ENCODE data around the gene UNCX. TPM values are rescaled to one million over a fixed set of nuclear protein-coding genes. Genes with fewer than 3 reads are reported as not detected.

The UNCX gene
- total and polyA plus RNA-seq, 2 of the 8 experiments (the other 6 are each of a cell fraction or from before 2014, with no cell fraction given) = not detected

DNA sequence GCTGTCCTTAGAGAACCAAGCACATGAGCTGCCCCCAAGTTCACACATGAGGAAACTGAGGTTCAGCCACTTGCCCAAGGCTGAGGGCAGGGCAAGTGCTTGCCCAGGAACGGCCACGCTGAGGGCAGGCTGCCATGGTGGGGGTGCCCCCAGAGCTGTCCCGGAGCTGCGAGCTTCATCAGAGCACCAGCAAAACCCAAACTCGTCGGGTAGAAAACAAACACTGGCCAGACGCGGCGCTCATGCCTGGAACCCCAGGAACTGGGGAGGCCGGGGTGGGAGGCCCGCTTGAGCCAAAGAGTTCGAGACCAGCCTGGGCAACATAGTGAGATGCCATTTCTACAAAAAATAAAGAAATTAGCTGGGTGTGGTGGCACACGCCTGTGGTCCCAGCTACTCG lies 38.4 kb downstream of the UNCX start (continued):
- TF ChIP-seq, protein P1, sequence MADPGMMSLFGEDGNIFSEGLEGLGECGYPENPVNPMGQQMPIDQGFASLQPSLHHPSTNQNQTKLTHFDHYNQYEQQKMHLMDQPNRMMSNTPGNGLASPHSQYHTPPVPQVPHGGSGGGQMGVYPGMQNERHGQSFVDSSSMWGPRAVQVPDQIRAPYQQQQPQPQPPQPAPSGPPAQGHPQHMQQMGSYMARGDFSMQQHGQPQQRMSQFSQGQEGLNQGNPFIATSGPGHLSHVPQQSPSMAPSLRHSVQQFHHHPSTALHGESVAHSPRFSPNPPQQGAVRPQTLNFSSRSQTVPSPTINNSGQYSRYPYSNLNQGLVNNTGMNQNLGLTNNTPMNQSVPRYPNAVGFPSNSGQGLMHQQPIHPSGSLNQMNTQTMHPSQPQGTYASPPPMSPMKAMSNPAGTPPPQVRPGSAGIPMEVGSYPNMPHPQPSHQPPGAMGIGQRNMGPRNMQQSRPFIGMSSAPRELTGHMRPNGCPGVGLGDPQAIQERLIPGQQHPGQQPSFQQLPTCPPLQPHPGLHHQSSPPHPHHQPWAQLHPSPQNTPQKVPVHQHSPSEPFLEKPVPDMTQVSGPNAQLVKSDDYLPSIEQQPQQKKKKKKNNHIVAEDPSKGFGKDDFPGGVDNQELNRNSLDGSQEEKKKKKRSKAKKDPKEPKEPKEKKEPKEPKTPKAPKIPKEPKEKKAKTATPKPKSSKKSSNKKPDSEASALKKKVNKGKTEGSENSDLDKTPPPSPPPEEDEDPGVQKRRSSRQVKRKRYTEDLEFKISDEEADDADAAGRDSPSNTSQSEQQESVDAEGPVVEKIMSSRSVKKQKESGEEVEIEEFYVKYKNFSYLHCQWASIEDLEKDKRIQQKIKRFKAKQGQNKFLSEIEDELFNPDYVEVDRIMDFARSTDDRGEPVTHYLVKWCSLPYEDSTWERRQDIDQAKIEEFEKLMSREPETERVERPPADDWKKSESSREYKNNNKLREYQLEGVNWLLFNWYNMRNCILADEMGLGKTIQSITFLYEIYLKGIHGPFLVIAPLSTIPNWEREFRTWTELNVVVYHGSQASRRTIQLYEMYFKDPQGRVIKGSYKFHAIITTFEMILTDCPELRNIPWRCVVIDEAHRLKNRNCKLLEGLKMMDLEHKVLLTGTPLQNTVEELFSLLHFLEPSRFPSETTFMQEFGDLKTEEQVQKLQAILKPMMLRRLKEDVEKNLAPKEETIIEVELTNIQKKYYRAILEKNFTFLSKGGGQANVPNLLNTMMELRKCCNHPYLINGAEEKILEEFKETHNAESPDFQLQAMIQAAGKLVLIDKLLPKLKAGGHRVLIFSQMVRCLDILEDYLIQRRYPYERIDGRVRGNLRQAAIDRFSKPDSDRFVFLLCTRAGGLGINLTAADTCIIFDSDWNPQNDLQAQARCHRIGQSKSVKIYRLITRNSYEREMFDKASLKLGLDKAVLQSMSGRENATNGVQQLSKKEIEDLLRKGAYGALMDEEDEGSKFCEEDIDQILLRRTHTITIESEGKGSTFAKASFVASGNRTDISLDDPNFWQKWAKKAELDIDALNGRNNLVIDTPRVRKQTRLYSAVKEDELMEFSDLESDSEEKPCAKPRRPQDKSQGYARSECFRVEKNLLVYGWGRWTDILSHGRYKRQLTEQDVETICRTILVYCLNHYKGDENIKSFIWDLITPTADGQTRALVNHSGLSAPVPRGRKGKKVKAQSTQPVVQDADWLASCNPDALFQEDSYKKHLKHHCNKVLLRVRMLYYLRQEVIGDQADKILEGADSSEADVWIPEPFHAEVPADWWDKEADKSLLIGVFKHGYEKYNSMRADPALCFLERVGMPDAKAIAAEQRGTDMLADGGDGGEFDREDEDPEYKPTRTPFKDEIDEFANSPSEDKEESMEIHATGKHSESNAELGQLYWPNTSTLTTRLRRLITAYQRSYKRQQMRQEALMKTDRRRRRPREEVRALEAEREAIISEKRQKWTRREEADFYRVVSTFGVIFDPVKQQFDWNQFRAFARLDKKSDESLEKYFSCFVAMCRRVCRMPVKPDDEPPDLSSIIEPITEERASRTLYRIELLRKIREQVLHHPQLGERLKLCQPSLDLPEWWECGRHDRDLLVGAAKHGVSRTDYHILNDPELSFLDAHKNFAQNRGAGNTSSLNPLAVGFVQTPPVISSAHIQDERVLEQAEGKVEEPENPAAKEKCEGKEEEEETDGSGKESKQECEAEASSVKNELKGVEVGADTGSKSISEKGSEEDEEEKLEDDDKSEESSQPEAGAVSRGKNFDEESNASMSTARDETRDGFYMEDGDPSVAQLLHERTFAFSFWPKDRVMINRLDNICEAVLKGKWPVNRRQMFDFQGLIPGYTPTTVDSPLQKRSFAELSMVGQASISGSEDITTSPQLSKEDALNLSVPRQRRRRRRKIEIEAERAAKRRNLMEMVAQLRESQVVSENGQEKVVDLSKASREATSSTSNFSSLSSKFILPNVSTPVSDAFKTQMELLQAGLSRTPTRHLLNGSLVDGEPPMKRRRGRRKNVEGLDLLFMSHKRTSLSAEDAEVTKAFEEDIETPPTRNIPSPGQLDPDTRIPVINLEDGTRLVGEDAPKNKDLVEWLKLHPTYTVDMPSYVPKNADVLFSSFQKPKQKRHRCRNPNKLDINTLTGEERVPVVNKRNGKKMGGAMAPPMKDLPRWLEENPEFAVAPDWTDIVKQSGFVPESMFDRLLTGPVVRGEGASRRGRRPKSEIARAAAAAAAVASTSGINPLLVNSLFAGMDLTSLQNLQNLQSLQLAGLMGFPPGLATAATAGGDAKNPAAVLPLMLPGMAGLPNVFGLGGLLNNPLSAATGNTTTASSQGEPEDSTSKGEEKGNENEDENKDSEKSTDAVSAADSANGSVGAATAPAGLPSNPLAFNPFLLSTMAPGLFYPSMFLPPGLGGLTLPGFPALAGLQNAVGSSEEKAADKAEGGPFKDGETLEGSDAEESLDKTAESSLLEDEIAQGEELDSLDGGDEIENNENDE (IDR thresholded peaks at IDR 0.05; ENCODE audit: insufficient replicate concordance, low read length) = no peak
- TF ChIP-seq, protein P2, sequence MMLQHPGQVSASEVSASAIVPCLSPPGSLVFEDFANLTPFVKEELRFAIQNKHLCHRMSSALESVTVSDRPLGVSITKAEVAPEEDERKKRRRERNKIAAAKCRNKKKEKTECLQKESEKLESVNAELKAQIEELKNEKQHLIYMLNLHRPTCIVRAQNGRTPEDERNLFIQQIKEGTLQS (IDR thresholded peaks at IDR 0.05; ENCODE audit: insufficient read depth, low read depth, low read length) = no peak
- TF ChIP-seq TAF7 (optimal IDR thresholded peaks at IDR 0.05; ENCODE audit: borderline replicate concordance, low read depth, low read length) (no peak), PHF8 (conservative IDR thresholded peaks at IDR 0.05; ENCODE audit: low read depth, low read length) (no peak), SIX5 (IDR thresholded peaks at IDR 0.05; ENCODE audit: low read depth, low read length) (no peak), EZH2 (IDR thresholded peaks at IDR 0.05; ENCODE audit: low read depth, low read length, severe bottlenecking) (no peak), JUND (IDR thresholded peaks at IDR 0.05; ENCODE audit: low read length) (no peak)
